Lung (tissue), 12 donors: ENCODE measurements around the gene MRM2. TPM values are rescaled to one million over a fixed set of nuclear protein-coding genes. Genes with fewer than 3 reads are reported as not detected.

ENCODE experiments used
- ATAC-seq: fragments of 200-7000 bp; cut with Tn5 transposase; one replicate; pipeline ENCODE4 v1.9.1; 2020; ENCODE audit warnings: moderate number of reproducible peaks; ENCODE audit not compliant: insufficient read depth, low FRiP score
- DNase-seq, 3 donors: peaks; one replicate each; pipeline ENCODE4 v3.0.0-alpha.2; 2013 to 2017
- H3K27ac ChIP-seq, 2 donors: one replicate each; pipeline ENCODE4 v1.5.1; 2013; ENCODE audit warnings: mild to moderate bottlenecking in 2 of 2, moderate library complexity in 2 of 2, control low read depth in 1 of 2, inconsistent platforms in 1 of 2, low read depth in 1 of 2, low read length in 1 of 2
- H3K27me3 ChIP-seq, 3 donors: one replicate each; pipeline ENCODE4 v1.5.1; 2013; ENCODE audit warnings: low read length in 2 of 3; ENCODE audit not compliant: control insufficient read depth in 3 of 3, insufficient read depth in 3 of 3
- H3K36me3 ChIP-seq, 4 donors: one replicate each; pipeline ENCODE4 v1.5.1; 2013; ENCODE audit warnings: low read length in 4 of 4, mild to moderate bottlenecking in 1 of 4, moderate library complexity in 1 of 4; ENCODE audit not compliant: control insufficient read depth in 4 of 4, insufficient read depth in 4 of 4
- H3K4me1 ChIP-seq, 5 donors: one replicate each; pipeline ENCODE4 v1.5.1; 2013; ENCODE audit warnings: low read length in 5 of 5, mild to moderate bottlenecking in 2 of 5, moderate library complexity in 1 of 5; ENCODE audit not compliant: control insufficient read depth in 5 of 5, insufficient read depth in 5 of 5
- H3K4me3 ChIP-seq: one replicate; pipeline ENCODE4 v1.5.1; 2013; ENCODE audit warnings: mild to moderate bottlenecking, control low read depth, moderate library complexity
- H3K9ac ChIP-seq, 2 donors: one replicate each; pipeline ENCODE4 v1.5.1; 2013; ENCODE audit warnings: low read length in 2 of 2, control low read depth in 1 of 2; ENCODE audit not compliant: insufficient read depth in 1 of 2
- H3K9me3 ChIP-seq, 4 donors: one replicate each; pipeline ENCODE4 v1.5.1; 2013; ENCODE audit warnings: low read length in 3 of 4, mild to moderate bottlenecking in 1 of 4, moderate library complexity in 1 of 4; ENCODE audit not compliant: control insufficient read depth in 4 of 4, insufficient read depth in 3 of 4
- CTCF ChIP-seq: IDR thresholded peaks from 2 replicates; pipeline ENCODE4 v1.5.1; 2012; ENCODE audit warnings: mild to moderate bottlenecking; ENCODE audit errors: control extremely low read depth, extremely low read depth
- WGBS, 2 donors: extraction: QIAGEN DNeasy Blood & Tissue Kit; methylation state at CpG; one replicate each; pipeline ENCODE4 v1.1.7; 2013; 5-methylcytosine and 5-hydroxymethylcytosine counted together
- polyA plus RNA-seq, 2 donors: library from polyadenylated mRNA; stranded (reverse); fragments of 200-250 nt; gene quantifications; one replicate each; pipeline ENCODE4 v1.2.1, GENCODE V29; 2013
- total RNA-seq, 2 donors: library from RNA; depleted of rRNA in 1 of 2; stranded (reverse); fragments of >200 nt in 1 of 2; gene quantifications; one replicate each; pipeline ENCODE4 v1.2.1, GENCODE V29; 2014 to 2021
- donor health status: control.
- donor health status: control.
- donor health status: Bipolar disorder and iron deficiency.
- donor health status: healthy.
- donor health status: DM: yes; HTN: yes; CAD: no.

MRM2 gene
- total and polyA plus RNA-seq, 4 donors = 18.7 to 25.5 (median 23.1) TPM

DNA sequence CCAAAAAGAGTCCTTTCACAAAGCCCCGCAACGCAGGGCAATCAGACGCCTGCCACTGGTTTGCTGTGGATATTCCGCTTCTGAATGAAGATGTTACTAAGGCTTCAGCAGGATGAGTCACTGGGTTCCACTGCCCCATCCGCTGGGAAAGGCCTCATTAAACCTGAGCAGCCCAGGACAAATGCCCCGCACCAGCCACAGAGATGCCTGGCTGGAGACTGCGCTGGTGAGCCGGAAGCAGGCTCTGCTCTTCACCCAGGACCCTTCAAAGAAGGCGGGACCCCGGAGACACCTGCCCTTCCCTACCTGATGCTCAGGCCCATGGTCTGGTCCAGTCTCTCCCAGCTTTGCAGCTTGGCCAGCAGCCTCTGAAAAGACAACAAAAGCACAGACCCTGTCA is 29.1 kb downstream of the MRM2 start:
- 97 to 98% methylated on average over 10 of the region's 10 CpGs for WGBS, 2 donors
- Histone ChIP-seq H3K4me3 (no peak overlapping the region), H3K9ac (no peak overlapping the region), H3K9me3 (peaks cover 0 to 4% (median 0%) of the 10 kb centered on the region in 4 donors), H3K27me3 (no peaks in the 10 kb centered on the region), H3K36me3 (peaks cover 9 to 69% (median 42%) of the 10 kb centered on the region in 4 donors), H3K4me1 (no peaks in the 10 kb centered on the region), H3K27ac (peak overlapping the region in 1 of 2 donors; percentile 52)
- no peak for TF ChIP-seq CTCF
- ATAC-seq (no peak), DNase-seq (no peak)

- DNase-seq (peak in 1 of 3 donors; percentile 5), ATAC-seq (no peak)
- Histone ChIP-seq H3K4me3 (no peak overlapping the region), H3K27me3 (no peaks in the 10 kb centered on the region), H3K9ac (no peak overlapping the region), H3K4me1 (no peaks in the 10 kb centered on the region), H3K9me3 (peaks cover 0 to 4% (median 0%) of the 10 kb centered on the region in 4 donors), H3K27ac (no peak overlapping the region), H3K36me3 (peaks cover 9 to 66% (median 41%) of the 10 kb centered on the region in 4 donors)
- TF ChIP-seq CTCF = no peak
- WGBS, 2 donors = 96 to 97% methylated on average over 13 of the region's 13 CpGs
These were observed 30.1 kb downstream of the MRM2 start for GRCh38 chr7:2211926-2212325.

GRCh38 chr7:2211259-2211880 is 30.6 kb downstream of the MRM2 start:
- Histone ChIP-seq H3K4me3 (no peak overlapping the region), H3K9me3 (peaks cover 0 to 4% (median 0%) of the 10 kb centered on the region in 4 donors), H3K36me3 (peaks cover 9 to 64% (median 38%) of the 10 kb centered on the region in 4 donors), H3K4me1 (no peaks in the 10 kb centered on the region), H3K9ac (no peak overlapping the region), H3K27me3 (no peaks in the 10 kb centered on the region), H3K27ac (no peak overlapping the region)
- no peak for TF ChIP-seq CTCF
- DNase-seq = peak in 1 of 3 donors; percentile 6
- 92 to 94% methylated on average over 15 of the region's 15 CpGs for WGBS, 2 donors
- no peak for ATAC-seq
